ENCODE measurements around the gene TMEM214.

The TMEM214 gene

GRCh38 chr2:27086724-27087593 is 54.2 kb downstream of the TMEM214 start, which contains the start of gene KHK:
Gene KHK, plus strand, starts transcription at chr2:27086772. Its CDS starts 488 bp downstream, at chr2:27087260.
- DNase-seq: no peak

- DNase-seq: no peak
Measured at GRCh38 chr2:27087823-27088410, 55.2 kb downstream of the TMEM214 start.

- DNase-seq: no peak
Measured at GRCh38 chr2:27088634-27089033, 55.9 kb downstream of the TMEM214 start.

- no peak for DNase-seq
Measured at GRCh38 chr2:27089111-27089954, 56.6 kb downstream of the TMEM214 start.
